ENCODE data around the gene SFN. TPM values are rescaled to one million over a fixed set of nuclear protein-coding genes. Genes with fewer than 3 reads are reported as not detected.

Gene SFN
- total and polyA plus RNA-seq, 2 donors (not counting 3 experiments of a cell fraction or from before 2014, with no cell fraction given), result 0.08 to 0.33 TPM

- FAIRE-seq (peak; percentile 91), DNase-seq (ENCODE audit: low read depth, low spot score) (peak; percentile 53)
- dilution Hi-C loops (cut with MboI; ENCODE audit: extremely low pct_ligation_motif_present, low sequenced_read_pairs) (no loop called here), intact Hi-C loops (cut with micrococcal nuclease) (no loop called here)
- Histone ChIP-seq H3K27ac (ENCODE audit: insufficient read depth, low read depth, low read length) (no peak overlapping the region), H3K4me1 (ENCODE audit: control insufficient read depth, extremely low read depth, insufficient read depth, low read length) (no peaks in the 10 kb centered on the region), H3K9me1 (replicated peaks; ENCODE audit: control insufficient read depth, extremely low read depth, insufficient read depth, low read length) (no peaks in the 10 kb centered on the region), H3K9ac (replicated peaks; ENCODE audit: extremely low read depth, insufficient read depth, low read length) (no peak overlapping the region), H3K4me3 (replicated peaks in 1 of 3; ENCODE audit: insufficient read depth in 1 of 3, low read depth in 1 of 3, low read length in 3 of 3) (no peak overlapping the region), H3K79me2 (ENCODE audit: control insufficient read depth, insufficient read depth, low read length) (no peaks in the 10 kb centered on the region), H3K27me3 (ENCODE audit: control insufficient read depth in 2 of 2, insufficient read depth in 2 of 2, low read length in 2 of 2) (peaks cover 0 to 1% of the 10 kb centered on the region in 2 experiments), H2AFZ (ENCODE audit: low read depth, low read length) (no peak overlapping the region), H4K20me1 (replicated peaks; ENCODE audit: control insufficient read depth, extremely low read depth, insufficient read depth, low read length) (no peaks in the 10 kb centered on the region), H3K9me3 (replicated peaks; ENCODE audit: control insufficient read depth, insufficient read depth, low read length) (no peaks in the 10 kb centered on the region), H3K4me2 (ENCODE audit: insufficient read depth, low read length) (no peak overlapping the region), H3K36me3 (ENCODE audit: control insufficient read depth in 2 of 2, extremely low read depth in 1 of 2, insufficient read depth in 2 of 2, low read length in 2 of 2) (no peaks in the 10 kb centered on the region)
- no TSS peak for BruUV-seq (replicated peaks)
- ChIA-PET CTCF (interaction anchor here (1.7 kb wide), 1 partner anchor 20 kb away, joined by 4 read pairs; no protein-coding TSS in a partner anchor), POLR2A (no interaction called here)
- TF ChIP-seq MAX (IDR thresholded peaks at IDR 0.05; ENCODE audit: insufficient read depth, insufficient read length), result no peak
- TF ChIP-seq EZH2 (IDR thresholded peaks at IDR 0.05; ENCODE audit: borderline replicate concordance, low read depth, low read length, severe bottlenecking), result no peak
- peak; percentile 20 for TF ChIP-seq JUN (IDR thresholded peaks at IDR 0.05; ENCODE audit: borderline replicate concordance, insufficient read depth, insufficient read length, low read depth)
- TF ChIP-seq FOS (IDR thresholded peaks at IDR 0.05; ENCODE audit: borderline replicate concordance, insufficient read depth, low read length), result peak; percentile 83
Measured at GRCh38 chr1:26907071-26907917, 44.3 kb downstream of the SFN start.

GRCh38 chr1:26909951-26910342 lies 47.0 kb downstream of the SFN start:
- FAIRE-seq (no peak), DNase-seq (ENCODE audit: low read depth, low spot score) (no peak)
- no peaks in the 10 kb centered on the region for H3K79me2 ChIP-seq (ENCODE audit: control insufficient read depth, insufficient read depth, low read length)
- H3K4me3 ChIP-seq (replicated peaks in 1 of 3; ENCODE audit: insufficient read depth in 1 of 3, low read depth in 1 of 3, low read length in 3 of 3), result no peak overlapping the region
- no peak overlapping the region for H3K27ac ChIP-seq (ENCODE audit: insufficient read depth, low read depth, low read length)
- H3K9me3 ChIP-seq (replicated peaks; ENCODE audit: control insufficient read depth, insufficient read depth, low read length), result no peaks in the 10 kb centered on the region
- dilution Hi-C loops (cut with MboI; ENCODE audit: extremely low pct_ligation_motif_present, low sequenced_read_pairs), result no loop called here
- TF ChIP-seq FOS (IDR thresholded peaks at IDR 0.05; ENCODE audit: borderline replicate concordance, insufficient read depth, low read length) (no peak), POLR2AphosphoS5 (IDR thresholded peaks at IDR 0.05; ENCODE audit: insufficient read depth, low read depth, low read length) (no peak), POLR2A (IDR thresholded peaks at IDR 0.05; ENCODE audit: low read depth, low read length) (no peak)
- H2AFZ ChIP-seq (ENCODE audit: low read depth, low read length), result no peak overlapping the region
- no peaks in the 10 kb centered on the region for H3K9me1 ChIP-seq (replicated peaks; ENCODE audit: control insufficient read depth, extremely low read depth, insufficient read depth, low read length)
- no peak overlapping the region for H3K9ac ChIP-seq (replicated peaks; ENCODE audit: extremely low read depth, insufficient read depth, low read length)
- intact Hi-C loops (cut with micrococcal nuclease), result no loop called here
- no TSS peak for BruUV-seq (replicated peaks)
- H3K36me3 ChIP-seq (ENCODE audit: control insufficient read depth in 2 of 2, extremely low read depth in 1 of 2, insufficient read depth in 2 of 2, low read length in 2 of 2), result no peaks in the 10 kb centered on the region
- H4K20me1 ChIP-seq (replicated peaks; ENCODE audit: control insufficient read depth, extremely low read depth, insufficient read depth, low read length), result no peaks in the 10 kb centered on the region
- no peak overlapping the region for H3K4me2 ChIP-seq (ENCODE audit: insufficient read depth, low read length)
- no peaks in the 10 kb centered on the region for H3K4me1 ChIP-seq (ENCODE audit: control insufficient read depth, extremely low read depth, insufficient read depth, low read length)
- CTCF ChIA-PET, result no interaction called here
- POLR2A ChIA-PET, result no interaction called here
- H3K27me3 ChIP-seq (ENCODE audit: control insufficient read depth in 2 of 2, insufficient read depth in 2 of 2, low read length in 2 of 2), result peaks cover 0 to 1% of the 10 kb centered on the region in 2 experiments
